ENCODE results near the gene COMMD9.

GRCh38 chr11:36312611-36313472 is 23.6 kb upstream of the COMMD9 start:
- TF ChIP-seq, protein P1, sequence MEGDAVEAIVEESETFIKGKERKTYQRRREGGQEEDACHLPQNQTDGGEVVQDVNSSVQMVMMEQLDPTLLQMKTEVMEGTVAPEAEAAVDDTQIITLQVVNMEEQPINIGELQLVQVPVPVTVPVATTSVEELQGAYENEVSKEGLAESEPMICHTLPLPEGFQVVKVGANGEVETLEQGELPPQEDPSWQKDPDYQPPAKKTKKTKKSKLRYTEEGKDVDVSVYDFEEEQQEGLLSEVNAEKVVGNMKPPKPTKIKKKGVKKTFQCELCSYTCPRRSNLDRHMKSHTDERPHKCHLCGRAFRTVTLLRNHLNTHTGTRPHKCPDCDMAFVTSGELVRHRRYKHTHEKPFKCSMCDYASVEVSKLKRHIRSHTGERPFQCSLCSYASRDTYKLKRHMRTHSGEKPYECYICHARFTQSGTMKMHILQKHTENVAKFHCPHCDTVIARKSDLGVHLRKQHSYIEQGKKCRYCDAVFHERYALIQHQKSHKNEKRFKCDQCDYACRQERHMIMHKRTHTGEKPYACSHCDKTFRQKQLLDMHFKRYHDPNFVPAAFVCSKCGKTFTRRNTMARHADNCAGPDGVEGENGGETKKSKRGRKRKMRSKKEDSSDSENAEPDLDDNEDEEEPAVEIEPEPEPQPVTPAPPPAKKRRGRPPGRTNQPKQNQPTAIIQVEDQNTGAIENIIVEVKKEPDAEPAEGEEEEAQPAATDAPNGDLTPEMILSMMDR (IDR thresholded peaks at IDR 0.05) = no peak
- TF ChIP-seq YY1 (IDR thresholded peaks at IDR 0.05; ENCODE audit: low read depth) (no peak), MXI1 (IDR thresholded peaks at IDR 0.05; ENCODE audit: low read depth, low read length) (no peak), RAD21 (IDR thresholded peaks at IDR 0.05; ENCODE audit: low read length) (no peak), EP300 (IDR thresholded peaks at IDR 0.05; ENCODE audit: borderline replicate concordance in 1 of 2, low read depth in 1 of 2, low read length in 1 of 2) (no peak), SMC3 (IDR thresholded peaks at IDR 0.05; ENCODE audit: low read depth, low read length) (no peak)
- TF ChIP-seq, protein P2, sequence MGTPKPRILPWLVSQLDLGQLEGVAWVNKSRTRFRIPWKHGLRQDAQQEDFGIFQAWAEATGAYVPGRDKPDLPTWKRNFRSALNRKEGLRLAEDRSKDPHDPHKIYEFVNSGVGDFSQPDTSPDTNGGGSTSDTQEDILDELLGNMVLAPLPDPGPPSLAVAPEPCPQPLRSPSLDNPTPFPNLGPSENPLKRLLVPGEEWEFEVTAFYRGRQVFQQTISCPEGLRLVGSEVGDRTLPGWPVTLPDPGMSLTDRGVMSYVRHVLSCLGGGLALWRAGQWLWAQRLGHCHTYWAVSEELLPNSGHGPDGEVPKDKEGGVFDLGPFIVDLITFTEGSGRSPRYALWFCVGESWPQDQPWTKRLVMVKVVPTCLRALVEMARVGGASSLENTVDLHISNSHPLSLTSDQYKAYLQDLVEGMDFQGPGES (IDR thresholded peaks at IDR 0.05; ENCODE audit: low read depth, low read length) = no peak
